Astrocyte of the cerebellum (primary cell): ENCODE data around the gene CACNA2D3.

ENCODE experiments used
- DNase-seq: peaks from one replicate; pipeline ENCODE4 v3.0.0-alpha.2; 2011; ENCODE audit warnings: low read depth
- H3K4me3 ChIP-seq: 2 replicates; pipeline ENCODE4 v1.5.1; 2011; ENCODE audit warnings: mild to moderate bottlenecking, low read depth, low read length, moderate library complexity
- CTCF ChIP-seq: IDR thresholded peaks from 2 replicates; pipeline ENCODE4 v1.5.1; 2012; ENCODE audit warnings: low read length, low read depth, moderate library complexity, mild to moderate bottlenecking; ENCODE audit errors: missing control alignments
- in situ Hi-C: cut with HindIII; loops from 2 replicates; pipeline ENCODE4 v1.10.0; 2017; ENCODE audit warnings: low sequenced_read_pairs

The CACNA2D3 gene

DNA sequence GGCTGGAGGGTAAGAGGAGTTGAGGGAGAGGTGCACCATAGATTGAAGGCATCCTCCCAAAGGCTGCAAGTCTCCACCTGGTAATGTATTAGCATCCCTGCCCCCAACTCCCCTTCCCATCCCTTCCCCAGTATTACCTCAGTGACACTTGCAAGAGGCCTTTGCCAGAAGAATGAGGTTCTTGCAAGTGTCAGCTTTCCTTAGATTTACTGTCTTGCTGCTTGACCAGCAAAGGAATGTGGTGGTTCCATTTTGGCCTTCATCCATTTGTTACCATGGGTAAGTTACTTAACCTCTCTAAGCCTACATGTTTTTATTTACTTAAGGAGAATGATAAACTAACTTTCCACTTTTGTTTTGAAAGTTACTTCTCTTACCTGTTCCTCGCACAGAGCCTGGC is 696.6 kb downstream of the CACNA2D3 start:
- in situ Hi-C loops, result no loop called here
- TF ChIP-seq CTCF, result no peak
- DNase-seq, result no peak
- H3K4me3 ChIP-seq, result no peak overlapping the region

GRCh38 chr3:54819946-54820345 is 697.6 kb downstream of the CACNA2D3 start:
- no peak overlapping the region for H3K4me3 ChIP-seq
- TF ChIP-seq CTCF, result no peak
- no peak for DNase-seq
- in situ Hi-C loops, result no loop called here

DNA sequence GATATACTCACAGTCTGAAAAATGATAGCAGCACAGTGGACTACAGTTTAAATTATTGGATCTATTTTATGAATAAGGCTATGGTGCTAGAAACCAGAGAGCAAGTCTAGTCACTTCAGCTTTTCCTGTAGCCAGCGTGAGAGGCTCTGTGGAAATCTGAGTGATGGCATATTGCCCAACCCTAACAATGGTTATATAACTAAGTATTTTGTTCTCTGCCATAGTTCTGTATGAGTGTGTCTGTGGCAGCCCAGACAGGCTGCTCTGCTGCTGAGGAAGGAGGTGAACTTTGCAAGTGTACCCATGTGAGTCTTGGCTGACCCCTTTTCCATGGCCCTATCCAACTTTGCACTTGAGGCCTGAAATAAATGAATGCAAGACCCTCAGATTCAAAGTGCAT is 699.9 kb downstream of the CACNA2D3 start:
- no peak overlapping the region for H3K4me3 ChIP-seq
- TF ChIP-seq CTCF, result no peak
- DNase-seq, result peak; percentile 66
- in situ Hi-C loops, result no loop called here

- no peak for TF ChIP-seq CTCF
- no peak for DNase-seq
- H3K4me3 ChIP-seq, result no peak overlapping the region
- in situ Hi-C loops, result no loop called here
These were observed 703.9 kb downstream of the CACNA2D3 start for GRCh38 chr3:54826251-54826691.

- no peak for TF ChIP-seq CTCF
- H3K4me3 ChIP-seq, result no peak overlapping the region
- no peak for DNase-seq
- in situ Hi-C loops, result no loop called here
These were observed 704.8 kb downstream of the CACNA2D3 start for GRCh38 chr3:54827056-54827687.

DNA sequence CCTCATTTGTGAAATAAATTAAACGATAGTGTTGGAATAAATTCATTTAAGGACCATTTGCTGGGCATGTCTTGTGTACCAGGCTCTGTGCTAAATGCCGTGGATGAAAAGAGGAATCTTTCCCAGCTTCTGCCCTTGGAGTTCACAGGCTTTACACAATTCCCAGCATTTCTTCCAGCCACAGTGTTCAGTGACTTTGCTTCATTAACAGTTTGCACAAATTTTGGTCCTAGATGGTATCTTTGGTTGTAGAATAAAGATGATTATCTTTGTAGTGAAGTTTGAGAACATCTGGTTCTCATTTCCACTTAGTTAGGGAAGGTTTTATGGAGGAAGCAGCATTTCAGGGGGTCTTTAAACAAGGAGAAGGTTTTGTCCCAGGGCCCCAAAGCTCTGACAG is 705.4 kb downstream of the CACNA2D3 start:
- no peak for DNase-seq
- no peak overlapping the region for H3K4me3 ChIP-seq
- in situ Hi-C loops, result no loop called here
- no peak for TF ChIP-seq CTCF
